K562 (cell line): Measurements from ENCODE around the gene MRPL10. TPM values are rescaled to one million over a fixed set of nuclear protein-coding genes. Genes with fewer than 3 reads are reported as not detected.

Experiments
- ATAC-seq: fragments of 200-7000 bp; cut with Tn5 transposase; 3 replicates; pipeline ENCODE4 v1.9.1; 2020; ENCODE audit warnings: moderate library complexity
- BruUV-seq: library from RNA; stranded (reverse); fragments of 400-500 nt; replicated peaks from 2 replicates; lab custom pipeline; 2021; lab: Mats Ljungman, UMichigan
- CTCF ChIA-PET: fragments of 300-600 bp; formaldehyde crosslinking; extraction: SDS; loops from one replicate; lab custom pipeline; 2021; ENCODE audit warnings: low intra/inter-chr PET ratio; lab: Yijun Ruan, JAX
- POLR2A ChIA-PET: fragments of 300-600, 350-650 bp; sonication (Branson Sonifier 250); formaldehyde crosslinking; extraction: SDS; loops from one replicate; lab custom pipeline; 2021; ENCODE audit warnings: antibody characterized with exemption, inconsistent platforms; lab: Yijun Ruan, JAX
- DNase-seq, 4 experiments: peaks; one replicate each; pipeline versions ENCODE4 v3.0.0 to v3.0.0-alpha.2; 2011 to 2018; ENCODE audit warnings: low spot score in 3 of 4, mixed read lengths in 3 of 4; ENCODE audit errors: extremely low read depth in 1 of 4
- FAIRE-seq: peaks from 2 replicates; lab custom pipeline; 2011; peaks lifted over from hg19 to GRCh38; lab: Jason Lieb, UNC
- H2AFZ ChIP-seq: 2 replicates; pipeline ENCODE4 v1.6.0; 2011; ENCODE audit warnings: low read depth, low read length, control low read depth, inconsistent platforms
- H3K27ac ChIP-seq: fragments of 200-600 bp; 3 replicates; pipeline ENCODE4 v1.8.0; 2011; ENCODE audit warnings: low read depth, mild to moderate bottlenecking, control low read depth, inconsistent platforms, low read length, moderate library complexity, mixed read lengths; ENCODE audit errors: extremely low read depth
- H3K27me3 ChIP-seq, 2 experiments: fragments of 300-600 bp in 1 of 2; 2 replicates in 1 of 2; 3 replicates in 1 of 2; pipeline versions ENCODE4 v1.6.0 to v1.8.0; 2011; ENCODE audit warnings: inconsistent platforms in 2 of 2, low read length in 2 of 2, mild to moderate bottlenecking in 1 of 2, mixed read lengths in 1 of 2, moderate library complexity in 1 of 2; ENCODE audit not compliant: control insufficient read depth in 2 of 2, insufficient read depth in 2 of 2
- H3K36me3 ChIP-seq: fragments of 300-600 bp; 3 replicates; pipeline ENCODE4 v1.8.0; 2011; ENCODE audit warnings: mild to moderate bottlenecking, low read length, inconsistent platforms; ENCODE audit not compliant: control insufficient read depth, insufficient read depth
- H3K4me1 ChIP-seq, 2 experiments: fragments of 200-600 bp in 1 of 2; replicated peaks in 1 of 2; 2 replicates in 1 of 2; 3 replicates in 1 of 2; pipeline versions ENCODE4 v1.5.1 to v1.8.0; 2011; ENCODE audit warnings: inconsistent platforms in 2 of 2, low read length in 2 of 2, mild to moderate bottlenecking in 1 of 2, mixed read lengths in 1 of 2, moderate library complexity in 1 of 2; ENCODE audit not compliant: control insufficient read depth in 2 of 2, insufficient read depth in 2 of 2
- H3K4me2 ChIP-seq: 2 replicates; pipeline ENCODE4 v1.6.1; 2011; ENCODE audit warnings: low read length, control low read depth, inconsistent platforms, mixed read lengths; ENCODE audit not compliant: insufficient read depth
- H3K4me3 ChIP-seq: fragments of 200-600 bp; sonication (generic), shearing (Covaris generic); 2 replicates; pipeline ENCODE4 v1.5.1; 2016; ENCODE audit warnings: control low read depth, inconsistent platforms
- H3K79me2 ChIP-seq: fragments of 200-600 bp; 3 replicates; pipeline ENCODE4 v1.8.0; 2011; ENCODE audit warnings: low read length, inconsistent platforms; ENCODE audit not compliant: control insufficient read depth, insufficient read depth
- H3K9ac ChIP-seq, 2 experiments: 2 replicates each; pipeline versions ENCODE4 v1.6.0 to v1.6.1; 2011; ENCODE audit warnings: low read depth in 2 of 2, low read length in 2 of 2, control low read depth in 1 of 2, inconsistent platforms in 1 of 2, mild to moderate bottlenecking in 1 of 2, mixed read lengths in 1 of 2; ENCODE audit not compliant: insufficient read depth in 1 of 2
- H3K9me1 ChIP-seq: one replicate; pipeline ENCODE4 v1.6.0; 2011; ENCODE audit warnings: inconsistent platforms, mild to moderate bottlenecking, low read length, moderate library complexity; ENCODE audit not compliant: control insufficient read depth, insufficient read depth
- H3K9me3 ChIP-seq: replicated peaks from 2 replicates; pipeline ENCODE4 v1.5.1; 2011; ENCODE audit warnings: low read depth, low read length, inconsistent platforms; ENCODE audit not compliant: control insufficient read depth, insufficient read depth
- H4K20me1 ChIP-seq: replicated peaks from 2 replicates; pipeline ENCODE4 v1.6.1; 2011; ENCODE audit warnings: low read length, inconsistent platforms, mixed read lengths; ENCODE audit not compliant: control insufficient read depth, insufficient read depth
- CBX8 ChIP-seq: fragments of 200-600 bp; sonication (generic); IDR thresholded peaks from 2 replicates; pipeline ENCODE4 v1.6.1; 2012; ENCODE audit warnings: borderline replicate concordance, mixed run types, low read depth, mild to moderate bottlenecking, moderate library complexity, mixed read lengths, low read length, control low read depth, inconsistent platforms; ENCODE audit not compliant: poor library complexity, severe bottlenecking; ENCODE audit errors: extremely low read depth
- HMGXB4 ChIP-seq: sonication (generic); formaldehyde crosslinking; IDR thresholded peaks from 2 replicates; pipeline ENCODE4 v1.8.1; 2023; ENCODE audit warnings: mild to moderate bottlenecking, missing genetic modification reagents
- TAL1 ChIP-seq: fragments of 450-650 bp; IDR thresholded peaks from 2 replicates; pipeline ENCODE4 v1.6.1; 2016; ENCODE audit warnings: mild to moderate bottlenecking
- TCF15 ChIP-seq: fragments of 250-450 bp; sonication (Bioruptor Pico); IDR thresholded peaks from 2 replicates; pipeline ENCODE4 v1.8.0; 2022; ENCODE audit warnings: moderate library complexity, mild to moderate bottlenecking, inconsistent platforms
- TEAD4 ChIP-seq, 2 experiments: sonication (generic) in 1 of 2; formaldehyde crosslinking in 1 of 2; IDR thresholded peaks; 2 replicates each; pipeline versions ENCODE4 v1.6.1 to v1.8.0; 2012 to 2022; ENCODE audit warnings: borderline replicate concordance in 1 of 2, inconsistent platforms in 1 of 2, low read length in 1 of 2, mild to moderate bottlenecking in 1 of 2, missing genetic modification reagents in 1 of 2
- WGBS: fragments of 100-300 bp; shearing (Covaris generic); methylation state at CpG from one replicate; pipeline ENCODE4 v1.1.6; 2016; ENCODE audit warnings: low coverage, mixed read lengths; ENCODE audit not compliant: insufficient coverage; ENCODE audit errors: missing lambda C conversion rate; 5-methylcytosine and 5-hydroxymethylcytosine counted together
- in situ Hi-C: fragments of 300-500 bp; cut with MboI; formaldehyde crosslinking; loops from 4 replicates; pipeline ENCODE4 v1.15.0; 2018; ENCODE audit warnings: inconsistent platforms, mixed read lengths
- intact Hi-C: fragments of 100-400 bp; cut with micrococcal nuclease; formaldehyde crosslinking; loops from 2 replicates; pipeline ENCODE4 v1.14.2; 2022
- polyA plus RNA-seq, 8 experiments: library from polyadenylated mRNA; depleted of rRNA in 4 of 8; stranded (reverse) in 5 of 8; unstranded in 3 of 8; fragments of >200 nt; fragmentation: Nextera tagmentation in 2 of 8; fragmentation: Illumina TruSeq in 1 of 8; extraction: Ambion mirVana in 2 of 8; extraction: Trizol in 1 of 8; gene quantifications; 2 replicates each; pipeline versions ENCODE4 v1.2.1 to v1.2.3, GENCODE V29; 2011 to 2014; ENCODE audit warnings: inconsistent platforms in 1 of 8, missing spikeins in 1 of 8
- total RNA-seq, 7 experiments: library from RNA; depleted of rRNA in 6 of 7; stranded (reverse); fragments of >200 nt in 6 of 7; fragmentation: Illumina TruSeq in 2 of 7; extraction: Trizol in 2 of 7; gene quantifications; 2 replicates each; pipeline versions ENCODE4 v1.2.1 to v1.2.3, GENCODE V29; 2011 to 2021; ENCODE audit warnings: low replicate concordance in 1 of 7

The MRPL10 gene
- total and polyA plus RNA-seq, 9 of the 15 experiments (the other 6 are each of a cell fraction or from before 2014, with no cell fraction given), result 27.8 to 105 (median 67.3) TPM

DNA sequence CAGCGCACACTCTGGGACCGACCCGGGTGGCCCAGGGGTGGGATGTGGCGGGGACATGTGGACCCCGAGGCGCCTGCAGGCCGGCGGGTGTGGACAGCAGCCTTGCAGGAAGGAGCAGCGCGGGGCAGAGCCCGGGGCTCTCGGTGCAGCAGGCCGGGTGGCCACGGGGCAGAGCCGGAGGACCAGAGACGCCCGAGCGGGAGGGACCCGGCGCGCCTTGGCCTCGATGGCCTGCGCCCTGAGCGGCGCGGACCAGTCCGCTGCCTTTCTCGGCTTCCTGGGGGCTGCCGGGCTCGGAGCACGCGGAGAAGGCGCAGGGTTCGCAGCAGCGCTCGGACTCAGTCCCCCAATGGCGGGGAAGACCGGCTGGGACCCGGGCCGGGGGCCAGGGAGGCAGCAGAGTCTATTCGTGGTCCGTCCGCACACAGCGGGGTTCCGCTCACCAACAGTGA lies 53.1 kb downstream of the MRPL10 start:
- BruUV-seq, result no TSS peak
- TF ChIP-seq HMGXB4 (CRISPR knock-in tag) (no peak), CBX8 (no peak), TEAD4 (IDR thresholded peaks at IDR 0.05; ENCODE audit: low read length) (no peak), TEAD4 (CRISPR knock-in tag; IDR thresholded peaks at IDR 0.05; ENCODE audit: borderline replicate concordance) (no peak), TAL1 (no peak), TCF15 (CRISPR knock-in tag) (no peak)
- WGBS, result 24% methylated on average over 38 of the region's 45 CpGs

More for the DNA sequence above, 53.1 kb downstream of the MRPL10 start:
- Histone ChIP-seq H3K79me2 (no peaks in the 10 kb centered on the region), H3K27ac (no peak overlapping the region), H3K36me3 (no peaks in the 10 kb centered on the region), H3K9me1 (no peaks in the 10 kb centered on the region), H3K27me3 (peaks cover 34 to 63% of the 10 kb centered on the region in 2 experiments), H3K4me1 (peaks cover 0 to 6% of the 10 kb centered on the region in 2 experiments; a peak in 2 of 5 replicates), H2AFZ (no peak overlapping the region), H3K4me2 (no peak overlapping the region), H3K9me3 (no peaks in the 10 kb centered on the region), H3K4me3 (no peak overlapping the region), H3K9ac (no peak overlapping the region; a peak in 1 of 4 replicates), H4K20me1 (no peaks in the 10 kb centered on the region)
- ChIA-PET POLR2A (no interaction called here), CTCF (no interaction called here)
- DNase-seq (no peak), ATAC-seq (no peak), FAIRE-seq (no peak)
- in situ Hi-C loops (no loop called here), intact Hi-C loops (loop anchor here (5.0 kb wide), 2 partner anchors 54 to 114 kb away; partner anchors contain the start of genes LRRC46 and MRPL10)
